Thyroid gland (tissue), 4 donors: ENCODE data around the gene ARHGAP35.

Source experiments
- POLR2A ChIP-seq, 2 donors: fragments of 450-650 bp; IDR thresholded peaks; one replicate each; pipeline ENCODE4 v1.6.1; 2017; ENCODE audit warnings: antibody characterized with exemption in 2 of 2, mild to moderate bottlenecking in 2 of 2, moderate library complexity in 1 of 2
- TF ChIP-seq, protein P1 (sequence below), 6 experiments: fragments of 200-600 bp in 3 of 6; fragments of 450-650 bp in 3 of 6; sonication (generic) in 3 of 6; IDR thresholded peaks; one replicate each; pipeline ENCODE4 v1.5.1; 2016 to 2019; ENCODE audit warnings: antibody characterized with exemption in 6 of 6, mild to moderate bottlenecking in 2 of 6, inconsistent platforms in 1 of 6, moderate library complexity in 1 of 6

DNA sequence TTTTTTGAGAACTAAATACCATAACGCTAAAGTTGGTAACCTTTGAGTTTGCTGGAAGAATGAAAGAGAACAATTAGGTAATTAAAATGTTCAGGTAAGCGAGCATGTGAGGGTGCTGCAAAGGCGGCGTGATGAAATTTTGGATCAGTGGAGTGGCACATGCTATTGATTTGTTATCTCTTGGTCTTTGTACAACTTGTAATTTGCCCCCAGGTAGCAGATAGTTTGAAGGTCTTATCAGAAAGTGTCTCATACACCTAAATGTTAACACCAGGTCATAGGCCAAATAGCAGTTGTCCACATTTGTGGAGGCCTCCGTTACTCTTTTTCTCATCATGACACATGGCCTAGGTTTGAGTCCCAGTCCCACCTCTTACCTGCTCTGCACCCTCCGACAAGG, 14.9 kb downstream of the ARHGAP35 start:
- TF ChIP-seq, protein P1, sequence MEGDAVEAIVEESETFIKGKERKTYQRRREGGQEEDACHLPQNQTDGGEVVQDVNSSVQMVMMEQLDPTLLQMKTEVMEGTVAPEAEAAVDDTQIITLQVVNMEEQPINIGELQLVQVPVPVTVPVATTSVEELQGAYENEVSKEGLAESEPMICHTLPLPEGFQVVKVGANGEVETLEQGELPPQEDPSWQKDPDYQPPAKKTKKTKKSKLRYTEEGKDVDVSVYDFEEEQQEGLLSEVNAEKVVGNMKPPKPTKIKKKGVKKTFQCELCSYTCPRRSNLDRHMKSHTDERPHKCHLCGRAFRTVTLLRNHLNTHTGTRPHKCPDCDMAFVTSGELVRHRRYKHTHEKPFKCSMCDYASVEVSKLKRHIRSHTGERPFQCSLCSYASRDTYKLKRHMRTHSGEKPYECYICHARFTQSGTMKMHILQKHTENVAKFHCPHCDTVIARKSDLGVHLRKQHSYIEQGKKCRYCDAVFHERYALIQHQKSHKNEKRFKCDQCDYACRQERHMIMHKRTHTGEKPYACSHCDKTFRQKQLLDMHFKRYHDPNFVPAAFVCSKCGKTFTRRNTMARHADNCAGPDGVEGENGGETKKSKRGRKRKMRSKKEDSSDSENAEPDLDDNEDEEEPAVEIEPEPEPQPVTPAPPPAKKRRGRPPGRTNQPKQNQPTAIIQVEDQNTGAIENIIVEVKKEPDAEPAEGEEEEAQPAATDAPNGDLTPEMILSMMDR (IDR thresholded peaks at IDR 0.05) = no peak
- TF ChIP-seq POLR2A (IDR thresholded peaks at IDR 0.05) = no peak
